Chondrocyte (in vitro differentiated cells): Measurements from ENCODE around the gene IL2RA. TPM values are rescaled to one million over a fixed set of nuclear protein-coding genes. Genes with fewer than 3 reads are reported as not detected.

Experiments used
- DNase-seq: peaks from one replicate; pipeline ENCODE4 v3.0.0; 2021; ENCODE audit warnings: mixed read lengths, low spot score
- H3K27ac Mint-ChIP-seq: one replicate; pipeline ENCODE4 v1.8.0; 2021; ENCODE audit warnings: mild to moderate bottlenecking, moderate library complexity, mixed read lengths; ENCODE audit not compliant: unreplicated experiment
- H3K27me3 Mint-ChIP-seq: 2 replicates; pipeline ENCODE4 v1.8.0; 2021; ENCODE audit warnings: low read depth, mixed read lengths
- H3K36me3 Mint-ChIP-seq: 2 replicates; pipeline ENCODE4 v1.8.0; 2021; ENCODE audit warnings: low read depth, mixed read lengths
- H3K4me1 Mint-ChIP-seq: 2 replicates; pipeline ENCODE4 v1.8.0; 2021; ENCODE audit warnings: low read depth, mild to moderate bottlenecking, mixed read lengths
- H3K4me3 Mint-ChIP-seq: one replicate; pipeline ENCODE4 v1.8.0; 2021; ENCODE audit warnings: mild to moderate bottlenecking, moderate library complexity, mixed read lengths; ENCODE audit not compliant: unreplicated experiment
- H3K9me3 Mint-ChIP-seq: 2 replicates; pipeline ENCODE4 v1.8.0; 2021; ENCODE audit warnings: low read depth, mixed read lengths
- total RNA-seq: library from RNA; stranded (reverse); gene quantifications from 3 replicates; pipeline ENCODE4 v1.2.1, GENCODE V29; 2021
- TF ChIP-seq, protein P1 (sequence below): fragments of 200-600 bp; sonication (generic); IDR thresholded peaks from 2 replicates; pipeline ENCODE4 v1.5.0; 2021; ENCODE audit warnings: antibody characterized with exemption, mild to moderate bottlenecking, moderate library complexity

Gene IL2RA
- total RNA-seq, 1 donor from 2014 or later, result not detected

DNA sequence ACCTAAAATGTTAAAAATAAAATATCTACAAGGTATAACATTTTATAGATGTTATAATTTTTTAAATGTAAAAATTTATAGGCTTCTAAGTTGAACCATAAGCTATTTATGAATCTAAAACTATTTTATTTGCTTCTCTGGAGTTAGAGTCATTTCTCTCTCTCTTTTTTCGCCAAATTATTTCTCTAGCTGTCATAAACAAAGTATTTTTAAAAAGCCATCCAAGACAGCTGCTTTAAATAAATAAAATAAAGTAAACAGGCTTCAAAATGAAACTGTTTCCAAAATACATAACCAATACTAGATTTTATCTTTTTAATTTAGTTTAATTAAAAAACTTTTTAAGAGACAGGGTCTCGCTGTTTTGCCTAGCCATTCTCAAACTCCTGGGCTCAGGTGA is 72.4 kb downstream of the IL2RA start:
- H3K27ac Mint-ChIP-seq, result no peak overlapping the region
- TF ChIP-seq, protein P1, sequence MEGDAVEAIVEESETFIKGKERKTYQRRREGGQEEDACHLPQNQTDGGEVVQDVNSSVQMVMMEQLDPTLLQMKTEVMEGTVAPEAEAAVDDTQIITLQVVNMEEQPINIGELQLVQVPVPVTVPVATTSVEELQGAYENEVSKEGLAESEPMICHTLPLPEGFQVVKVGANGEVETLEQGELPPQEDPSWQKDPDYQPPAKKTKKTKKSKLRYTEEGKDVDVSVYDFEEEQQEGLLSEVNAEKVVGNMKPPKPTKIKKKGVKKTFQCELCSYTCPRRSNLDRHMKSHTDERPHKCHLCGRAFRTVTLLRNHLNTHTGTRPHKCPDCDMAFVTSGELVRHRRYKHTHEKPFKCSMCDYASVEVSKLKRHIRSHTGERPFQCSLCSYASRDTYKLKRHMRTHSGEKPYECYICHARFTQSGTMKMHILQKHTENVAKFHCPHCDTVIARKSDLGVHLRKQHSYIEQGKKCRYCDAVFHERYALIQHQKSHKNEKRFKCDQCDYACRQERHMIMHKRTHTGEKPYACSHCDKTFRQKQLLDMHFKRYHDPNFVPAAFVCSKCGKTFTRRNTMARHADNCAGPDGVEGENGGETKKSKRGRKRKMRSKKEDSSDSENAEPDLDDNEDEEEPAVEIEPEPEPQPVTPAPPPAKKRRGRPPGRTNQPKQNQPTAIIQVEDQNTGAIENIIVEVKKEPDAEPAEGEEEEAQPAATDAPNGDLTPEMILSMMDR, result no peak
- H3K36me3 Mint-ChIP-seq, result peaks cover 7% of the 10 kb centered on the region

GRCh38 chr10:5988336-5988920 is 73.7 kb downstream of the IL2RA start:
- Mint-ChIP-seq H3K9me3 (peaks cover 16% of the 10 kb centered on the region), H3K4me1 (no peaks in the 10 kb centered on the region), H3K27ac (no peak overlapping the region), H3K27me3 (peaks cover 25% of the 10 kb centered on the region), H3K36me3 (peaks cover 7% of the 10 kb centered on the region), H3K4me3 (no peak overlapping the region)
- TF ChIP-seq, protein P1, result no peak
- no peak for DNase-seq

More for the DNA sequence above, 72.4 kb downstream of the IL2RA start:
- Mint-ChIP-seq H3K4me1 (no peaks in the 10 kb centered on the region), H3K4me3 (no peak overlapping the region), H3K27me3 (peaks cover 20% of the 10 kb centered on the region), H3K9me3 (peaks cover 26% of the 10 kb centered on the region)
- DNase-seq, result no peak

GRCh38 chr10:5987747-5988146 is 74.4 kb downstream of the IL2RA start:
- TF ChIP-seq, protein P1, result no peak
- no peak for DNase-seq
- Mint-ChIP-seq H3K9me3 (peaks cover 14% of the 10 kb centered on the region), H3K4me3 (no peak overlapping the region), H3K4me1 (no peaks in the 10 kb centered on the region), H3K36me3 (peaks cover 7% of the 10 kb centered on the region), H3K27ac (no peak overlapping the region), H3K27me3 (peaks cover 25% of the 10 kb centered on the region)

GRCh38 chr10:5985029-5985428 is 77.1 kb downstream of the IL2RA start:
- Mint-ChIP-seq H3K4me1 (no peaks in the 10 kb centered on the region), H3K9me3 (no peaks in the 10 kb centered on the region), H3K27ac (no peak overlapping the region), H3K27me3 (peaks cover 29% of the 10 kb centered on the region), H3K36me3 (peaks cover 3% of the 10 kb centered on the region), H3K4me3 (no peak overlapping the region)
- TF ChIP-seq, protein P1, result no peak
- DNase-seq, result no peak

GRCh38 chr10:5983774-5984173 is 78.4 kb downstream of the IL2RA start:
- peaks cover 3% of the 10 kb centered on the region for H3K36me3 Mint-ChIP-seq
- no peak overlapping the region for H3K4me3 Mint-ChIP-seq

More at GRCh38 chr10:5983774-5984173, 78.4 kb downstream of the IL2RA start:
- Mint-ChIP-seq H3K27me3 (peaks cover 30% of the 10 kb centered on the region), H3K9me3 (no peaks in the 10 kb centered on the region), H3K4me1 (no peaks in the 10 kb centered on the region), H3K27ac (no peak overlapping the region)
- TF ChIP-seq, protein P1, result no peak
- no peak for DNase-seq
